ENCODE data around the gene NBPF26. TPM values are rescaled to one million over a fixed set of nuclear protein-coding genes. Genes with fewer than 3 reads are reported as not detected.

NBPF26 gene
- 9.2 and 13.0 TPM in 2 replicates for total RNA-seq

DNA sequence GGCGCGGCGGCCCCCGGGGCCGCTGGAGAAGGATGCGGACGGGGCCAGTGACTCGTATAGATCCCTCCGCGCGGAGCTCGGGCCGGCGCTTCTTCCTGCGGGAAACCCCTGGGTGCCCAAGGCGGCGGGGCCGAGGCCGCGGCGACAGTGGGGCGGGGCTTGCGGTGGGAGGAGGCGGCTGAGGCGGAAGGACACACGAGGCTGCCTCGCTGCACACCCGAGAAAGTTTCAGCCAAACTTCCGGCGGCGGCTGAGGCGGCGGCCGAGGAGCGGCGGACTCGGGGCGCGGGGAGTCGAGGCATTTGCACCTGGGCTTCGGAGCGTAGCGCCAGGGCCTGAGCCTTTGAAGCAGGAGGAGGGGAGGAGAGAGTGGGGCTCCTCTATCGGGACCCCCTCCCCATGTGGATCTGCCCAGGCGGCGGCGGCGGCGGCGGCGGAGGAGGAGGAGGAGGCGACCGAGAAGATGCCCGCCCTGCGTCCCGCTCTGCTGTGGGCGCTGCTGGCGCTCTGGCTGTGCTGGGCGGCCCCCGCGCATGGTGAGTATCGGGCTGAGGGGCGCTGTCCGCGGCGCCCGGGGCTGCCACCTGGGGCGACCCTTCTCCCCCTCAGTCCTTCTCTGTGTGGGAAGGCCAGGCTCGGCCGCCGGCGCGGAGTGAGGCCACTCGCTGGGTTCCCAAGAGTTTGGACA, at the start of gene NBPF26:
Gene NBPF26 (plus strand): TSS at position 231 of the 688 bp plus-strand sequence.

Other genes with a start within 250 kb of the NBPF26 start
- gene PPIAL4A, start 165.8 kb downstream of the NBPF26 start, total RNA-seq: not detected in 2 replicates